ENCODE results near the gene PLEKHA6.
A peak's percentile ranks its signal among the peaks of the same experiment; 100 is the strongest.

PLEKHA6 gene

GRCh38 chr1:204382714-204383083, 23.0 kb upstream of the PLEKHA6 start:
- no peak for DNase-seq

GRCh38 chr1:204380293-204380831, 20.6 kb upstream of the PLEKHA6 start:
- DNase-seq, result no peak

- peak; percentile 90 for DNase-seq
Observed at GRCh38 chr1:204377800-204378668, 18.3 kb upstream of the PLEKHA6 start.

GRCh38 chr1:204376919-204377799, 17.4 kb upstream of the PLEKHA6 start:
- no peak for DNase-seq

GRCh38 chr1:204376465-204376864, 16.7 kb upstream of the PLEKHA6 start:
- no peak for DNase-seq

- no peak for DNase-seq
Observed at GRCh38 chr1:204373911-204374310, 14.2 kb upstream of the PLEKHA6 start.

GRCh38 chr1:204370176-204370575, 10.4 kb upstream of the PLEKHA6 start:
- DNase-seq, result no peak

- DNase-seq, result no peak
Observed at GRCh38 chr1:204368996-204369726, 9.4 kb upstream of the PLEKHA6 start.

GRCh38 chr1:204367956-204368355, 8.2 kb upstream of the PLEKHA6 start:
- no peak for DNase-seq

GRCh38 chr1:204367193-204367858, 7.6 kb upstream of the PLEKHA6 start:
- no peak for DNase-seq

- DNase-seq, result peak; percentile 37
Observed at GRCh38 chr1:204366759-204367158, 7.0 kb upstream of the PLEKHA6 start.

- peak; percentile 79 for DNase-seq
Observed at GRCh38 chr1:204363335-204364114, 3.8 kb upstream of the PLEKHA6 start.

GRCh38 chr1:204362984-204363334, 3.2 kb upstream of the PLEKHA6 start:
- DNase-seq, result no peak

- DNase-seq, result no peak
Observed at GRCh38 chr1:204361781-204362180, 2.1 kb upstream of the PLEKHA6 start.

GRCh38 chr1:204361341-204361771, 1.6 kb upstream of the PLEKHA6 start:
- no peak for DNase-seq

- DNase-seq, result no peak
Observed at GRCh38 chr1:204360314-204360713, 585 bp upstream of the PLEKHA6 start.

GRCh38 chr1:204359131-204359473, 627 bp downstream of the PLEKHA6 start:
- no peak for DNase-seq

- no peak for DNase-seq
Observed at GRCh38 chr1:204358605-204359004, 1.1 kb downstream of the PLEKHA6 start.

GRCh38 chr1:204357551-204358490, 1.9 kb downstream of the PLEKHA6 start:
- peak; percentile 43 for DNase-seq

GRCh38 chr1:204356997-204357396, 2.7 kb downstream of the PLEKHA6 start:
- no peak for DNase-seq

All from NCI-H69 (cell line).